ENCODE data around the gene RSPH10B. TPM values are rescaled to one million over a fixed set of nuclear protein-coding genes. Genes with fewer than 3 reads are reported as not detected.
"Not testable (repeated sequence)": the region's sequence is repeated elsewhere in the genome, so short reads cannot be mapped to it uniquely, and the experiment has no call there.

RSPH10B gene
- total RNA-seq (2021) (0.80 TPM in 1 of 2 replicates, not detected in the other), Bru-seq, nascent RNA (percentile 13 among the genes with signal in this experiment), BruChase-seq, experiment 1, labeled RNA remaining after a 2-hour chase (percentile 13 among the genes with signal in this experiment), BruChase-seq, experiment 2, labeled RNA remaining after a 6-hour chase (percentile 14 among the genes with signal in this experiment)
- long read RNA-seq = 0 reads

DNA sequence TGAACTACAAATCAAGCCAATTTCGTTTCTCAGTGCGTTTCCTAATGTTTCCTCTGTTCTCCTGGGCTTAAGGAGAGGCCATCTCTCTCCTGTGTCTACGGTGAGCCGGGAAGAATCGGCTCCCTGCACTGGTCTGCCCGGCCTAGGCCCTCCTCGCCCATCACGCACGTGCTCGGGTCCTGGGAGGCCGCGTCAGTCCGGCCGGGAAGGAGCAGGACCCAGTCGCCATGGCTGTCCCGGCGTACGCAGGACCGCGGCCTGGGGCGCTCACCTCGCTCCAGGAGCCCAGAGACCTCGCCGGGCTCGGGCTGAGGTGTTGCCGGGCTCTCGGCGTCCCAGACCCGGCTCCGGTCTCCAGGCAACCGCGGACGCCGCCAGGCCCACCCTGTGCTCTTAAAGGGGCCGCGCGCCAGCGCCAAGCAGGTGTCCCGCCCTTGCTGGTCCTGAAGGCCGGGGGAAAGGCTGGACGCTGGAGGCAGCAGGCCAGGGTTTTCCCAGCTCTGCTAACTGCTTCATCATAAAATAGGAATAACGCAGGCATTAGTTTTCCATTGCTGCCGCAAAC is at the start of gene RSPH10B:
Gene RSPH10B (minus strand): TSS at position 343 of the 565 bp plus-strand sequence. CDS start 3,573 bp downstream, outside the sequence.
- DNase-seq; H3K4me3 ChIP-seq; POLR2A ChIA-PET (ENCODE audit: unreplicated experiment): not testable (repeated sequence)

DNA sequence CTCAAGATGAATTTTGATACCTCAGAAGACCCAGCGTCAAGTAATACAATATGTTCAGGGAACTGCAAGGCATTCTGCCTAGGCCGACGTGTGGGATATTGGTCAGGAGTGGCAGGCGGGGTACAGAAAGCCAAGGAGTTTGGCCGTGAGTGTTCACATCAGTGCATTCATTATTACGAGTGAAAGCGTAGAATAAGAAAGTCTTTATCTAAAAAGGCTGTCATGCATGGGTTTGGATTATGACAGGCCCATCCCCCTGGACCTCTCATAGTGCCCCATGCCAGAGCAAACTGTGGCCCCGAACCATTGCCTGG is 46.1 kb upstream of the RSPH10B start:
- 0 out of 2 replicates have a peak overlapping the region, but pooled peaks have one; percentile 32 for H3K4me2 ChIP-seq
- peaks cover 73% of the 10 kb centered on the region for H3K36me3 ChIP-seq (ENCODE audit: low read depth)
- ChIA-PET POLR2A (ENCODE audit: unreplicated experiment) (no interaction called here), CTCF (interaction anchor here (0.7 kb wide), 1 partner anchor 151 kb away, joined by 5 read pairs; no protein-coding TSS in a partner anchor)
- H3K27ac ChIP-seq = peak overlapping the region; percentile 90
- no peaks in the 10 kb centered on the region for H3K9me2 ChIP-seq (ENCODE audit: insufficient read depth)
- TF ChIP-seq EZH2 (IDR thresholded peaks at IDR 0.05; ENCODE audit: low read depth) = no peak
- TF ChIP-seq, protein P1, sequence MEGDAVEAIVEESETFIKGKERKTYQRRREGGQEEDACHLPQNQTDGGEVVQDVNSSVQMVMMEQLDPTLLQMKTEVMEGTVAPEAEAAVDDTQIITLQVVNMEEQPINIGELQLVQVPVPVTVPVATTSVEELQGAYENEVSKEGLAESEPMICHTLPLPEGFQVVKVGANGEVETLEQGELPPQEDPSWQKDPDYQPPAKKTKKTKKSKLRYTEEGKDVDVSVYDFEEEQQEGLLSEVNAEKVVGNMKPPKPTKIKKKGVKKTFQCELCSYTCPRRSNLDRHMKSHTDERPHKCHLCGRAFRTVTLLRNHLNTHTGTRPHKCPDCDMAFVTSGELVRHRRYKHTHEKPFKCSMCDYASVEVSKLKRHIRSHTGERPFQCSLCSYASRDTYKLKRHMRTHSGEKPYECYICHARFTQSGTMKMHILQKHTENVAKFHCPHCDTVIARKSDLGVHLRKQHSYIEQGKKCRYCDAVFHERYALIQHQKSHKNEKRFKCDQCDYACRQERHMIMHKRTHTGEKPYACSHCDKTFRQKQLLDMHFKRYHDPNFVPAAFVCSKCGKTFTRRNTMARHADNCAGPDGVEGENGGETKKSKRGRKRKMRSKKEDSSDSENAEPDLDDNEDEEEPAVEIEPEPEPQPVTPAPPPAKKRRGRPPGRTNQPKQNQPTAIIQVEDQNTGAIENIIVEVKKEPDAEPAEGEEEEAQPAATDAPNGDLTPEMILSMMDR (conservative IDR thresholded peaks at IDR 0.05) = no peak
- peaks cover 56% of the 10 kb centered on the region for H3F3A ChIP-seq (ENCODE audit: insufficient read depth, low read depth)
- H2AFZ ChIP-seq = no peak overlapping the region
- peaks cover 35% of the 10 kb centered on the region for H3K4me1 ChIP-seq (replicated peaks; ENCODE audit: insufficient read depth)
- H3K4me3 ChIP-seq = no peak overlapping the region
- peaks cover 58% of the 10 kb centered on the region for H3K79me2 ChIP-seq (ENCODE audit: low read depth)
- no peak for DNase-seq
- H3K27me3 ChIP-seq (ENCODE audit: insufficient read depth, low read depth) = no peaks in the 10 kb centered on the region
- intact Hi-C loops (cut with micrococcal nuclease; ENCODE audit: unreplicated experiment) = no loop called here
- no TSS peak for BruUV-seq (replicated peaks)
- peaks cover 5% of the 10 kb centered on the region; the same call in 1 of the 2 replicates for H4K20me1 ChIP-seq (ENCODE audit: insufficient read depth)
- no peaks in the 10 kb centered on the region for H3K9me3 ChIP-seq (ENCODE audit: insufficient read depth, low read depth)

More for the DNA sequence above, at the start of gene RSPH10B:
- H3K36me3 ChIP-seq (ENCODE audit: low read depth); H3K4me2 ChIP-seq; CTCF ChIA-PET; H3K9me2 ChIP-seq (ENCODE audit: insufficient read depth); H3K27me3 ChIP-seq (ENCODE audit: insufficient read depth, low read depth); H3K4me1 ChIP-seq (replicated peaks; ENCODE audit: insufficient read depth); H3K79me2 ChIP-seq (ENCODE audit: low read depth); H3K9me3 ChIP-seq (ENCODE audit: insufficient read depth, low read depth); H4K20me1 ChIP-seq (ENCODE audit: insufficient read depth); intact Hi-C loops (cut with micrococcal nuclease; ENCODE audit: unreplicated experiment); H2AFZ ChIP-seq; BruUV-seq (replicated peaks); H3F3A ChIP-seq (ENCODE audit: insufficient read depth, low read depth); H3K27ac ChIP-seq: not testable (repeated sequence)

DNA sequence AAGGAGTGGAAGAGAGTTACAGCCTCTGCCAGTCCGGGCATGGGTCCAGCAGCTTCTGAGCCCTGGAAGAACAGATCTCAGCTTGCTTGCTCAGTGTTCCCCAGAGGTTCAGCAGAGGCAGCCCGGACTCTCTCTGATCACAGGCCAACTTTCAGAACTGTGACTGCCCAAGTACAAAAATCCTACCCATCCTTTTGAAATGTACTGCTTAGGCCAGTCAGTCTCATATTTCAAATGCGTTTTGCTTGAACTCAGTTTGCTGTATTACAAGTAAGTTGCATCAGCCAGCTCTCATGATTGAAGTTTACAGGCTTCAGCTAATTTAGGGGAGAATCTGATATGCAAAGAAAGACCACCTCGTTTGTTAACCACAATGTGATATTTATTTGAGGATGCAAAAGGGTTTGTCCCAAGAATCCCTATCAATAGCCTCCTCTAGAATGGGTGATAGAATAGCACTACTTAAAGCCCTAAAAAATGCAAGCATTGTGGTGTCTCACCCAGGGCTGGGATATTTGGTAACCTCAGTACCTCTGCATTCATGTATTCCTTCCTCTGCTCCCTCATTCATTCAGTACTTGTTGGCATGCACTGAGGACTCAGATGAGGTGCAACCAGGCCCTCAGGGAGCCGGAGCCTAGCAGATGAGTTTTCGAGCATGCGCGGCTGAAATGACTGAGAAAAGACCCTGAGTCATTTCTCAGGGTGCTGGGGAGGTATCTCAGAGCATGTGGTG is 45.6 kb upstream of the RSPH10B start:
- peaks cover 5% of the 10 kb centered on the region; the same call in 1 of the 2 replicates for H4K20me1 ChIP-seq (ENCODE audit: insufficient read depth)
- peaks cover 35% of the 10 kb centered on the region for H3K4me1 ChIP-seq (replicated peaks; ENCODE audit: insufficient read depth)
- H3K27me3 ChIP-seq (ENCODE audit: insufficient read depth, low read depth) = no peaks in the 10 kb centered on the region
- no peak overlapping the region for H3K4me3 ChIP-seq
- POLR2A ChIA-PET (ENCODE audit: unreplicated experiment) = interaction anchor here (0.5 kb wide), 1 partner anchor 18 kb away, joined by 7 read pairs; no protein-coding TSS in a partner anchor
- TF ChIP-seq, protein P1 (conservative IDR thresholded peaks at IDR 0.05) = no peak
- TF ChIP-seq EZH2 (IDR thresholded peaks at IDR 0.05; ENCODE audit: low read depth) = no peak
- H3K79me2 ChIP-seq (ENCODE audit: low read depth) = peaks cover 59% of the 10 kb centered on the region
- H2AFZ ChIP-seq = no peak overlapping the region
- intact Hi-C loops (cut with micrococcal nuclease; ENCODE audit: unreplicated experiment) = no loop called here
- H3K9me2 ChIP-seq (ENCODE audit: insufficient read depth) = no peaks in the 10 kb centered on the region
- BruUV-seq (replicated peaks) = no TSS peak
- no peak for DNase-seq
- H3K4me2 ChIP-seq = peak overlapping the region; percentile 32
- no peaks in the 10 kb centered on the region for H3K9me3 ChIP-seq (ENCODE audit: insufficient read depth, low read depth)
- H3K27ac ChIP-seq = peak overlapping the region; percentile 90
- CTCF ChIA-PET = no interaction called here
- peaks cover 73% of the 10 kb centered on the region for H3K36me3 ChIP-seq (ENCODE audit: low read depth)
- peaks cover 52% of the 10 kb centered on the region for H3F3A ChIP-seq (ENCODE audit: insufficient read depth, low read depth)
